GM19397 (cell line): ENCODE data around the gene EPSTI1.
A peak's percentile ranks its signal among the peaks of the same experiment; 100 is the strongest.

Source experiments
- ATAC-seq: cut with Tn5 transposase; IDR thresholded peaks from one replicate; pipeline ENCODE4 v1.9.1; 2021; ENCODE audit warnings: mild to moderate bottlenecking, moderate library complexity; ENCODE audit not compliant: unreplicated experiment

Gene EPSTI1, protein sequence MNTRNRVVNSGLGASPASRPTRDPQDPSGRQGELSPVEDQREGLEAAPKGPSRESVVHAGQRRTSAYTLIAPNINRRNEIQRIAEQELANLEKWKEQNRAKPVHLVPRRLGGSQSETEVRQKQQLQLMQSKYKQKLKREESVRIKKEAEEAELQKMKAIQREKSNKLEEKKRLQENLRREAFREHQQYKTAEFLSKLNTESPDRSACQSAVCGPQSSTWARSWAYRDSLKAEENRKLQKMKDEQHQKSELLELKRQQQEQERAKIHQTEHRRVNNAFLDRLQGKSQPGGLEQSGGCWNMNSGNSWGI

DNA sequence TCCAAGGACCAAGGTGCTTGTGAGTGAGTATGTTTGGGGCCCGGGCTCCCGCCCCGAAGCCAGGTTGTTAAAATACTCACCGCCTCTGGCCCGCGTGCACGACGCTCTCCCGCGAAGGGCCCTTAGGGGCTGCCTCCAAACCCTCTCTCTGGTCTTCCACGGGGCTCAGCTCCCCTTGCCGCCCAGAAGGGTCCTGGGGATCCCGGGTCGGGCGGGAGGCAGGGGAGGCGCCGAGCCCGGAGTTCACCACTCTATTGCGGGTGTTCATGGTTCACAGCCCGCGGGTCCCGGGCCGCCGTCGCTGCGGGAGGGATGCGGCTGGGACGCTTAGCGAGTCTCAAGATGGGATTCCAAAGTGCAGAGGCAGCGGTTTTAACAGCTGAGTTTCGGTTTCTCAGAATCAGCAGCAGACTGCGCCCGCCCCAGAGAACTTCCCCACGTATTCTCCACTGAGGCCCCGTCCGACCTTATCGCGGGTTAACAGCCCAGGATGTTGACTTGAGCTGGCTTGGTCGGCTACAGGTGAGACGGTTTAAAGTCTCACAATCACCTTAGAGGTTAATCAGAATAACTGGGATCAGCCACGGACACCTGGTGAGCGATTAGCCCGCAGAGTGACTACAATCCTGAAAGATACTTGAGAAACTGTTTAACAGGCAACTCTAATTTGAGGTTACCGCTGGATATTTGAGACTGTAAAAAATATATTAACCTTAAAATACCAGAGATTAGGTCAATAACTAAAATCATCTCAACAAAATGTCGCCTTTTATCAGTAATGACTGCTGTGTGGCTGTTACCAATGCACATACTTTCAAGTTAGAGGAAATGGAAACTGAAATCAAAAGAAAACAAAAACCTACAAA is at the start of gene EPSTI1:
Gene EPSTI1 (minus strand): TSS at position 344 of the 866 bp plus-strand sequence. CDS start 76 bp downstream, at position 268.
- peak; percentile 83 for ATAC-seq

DNA sequence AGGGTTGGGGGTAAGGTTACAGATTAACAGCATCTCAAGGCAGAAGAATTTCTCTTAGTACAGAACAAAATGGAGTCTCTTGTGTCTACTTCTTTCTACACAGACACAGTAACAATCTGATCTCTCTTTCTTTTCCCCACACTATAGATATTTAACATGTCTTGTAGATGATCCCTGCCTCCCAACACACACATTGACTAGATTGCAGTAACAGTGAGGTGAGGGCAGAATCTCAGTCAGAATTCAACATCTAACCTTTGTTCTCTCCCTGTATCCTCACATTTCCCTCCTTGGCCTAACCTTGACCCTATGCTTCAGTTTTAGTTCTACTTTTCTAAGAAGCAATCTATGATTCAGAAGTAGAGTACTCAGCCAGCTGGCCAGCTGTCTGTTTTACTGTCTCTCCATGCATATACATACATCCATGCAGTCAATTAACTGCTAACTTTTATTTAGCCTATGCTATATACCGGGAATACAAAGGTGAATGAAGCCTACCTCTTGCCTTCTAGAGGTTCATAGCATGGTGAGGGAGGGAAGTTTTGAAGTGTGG is 49.4 kb upstream of the EPSTI1 start:
- peak; percentile 70 for ATAC-seq

DNA sequence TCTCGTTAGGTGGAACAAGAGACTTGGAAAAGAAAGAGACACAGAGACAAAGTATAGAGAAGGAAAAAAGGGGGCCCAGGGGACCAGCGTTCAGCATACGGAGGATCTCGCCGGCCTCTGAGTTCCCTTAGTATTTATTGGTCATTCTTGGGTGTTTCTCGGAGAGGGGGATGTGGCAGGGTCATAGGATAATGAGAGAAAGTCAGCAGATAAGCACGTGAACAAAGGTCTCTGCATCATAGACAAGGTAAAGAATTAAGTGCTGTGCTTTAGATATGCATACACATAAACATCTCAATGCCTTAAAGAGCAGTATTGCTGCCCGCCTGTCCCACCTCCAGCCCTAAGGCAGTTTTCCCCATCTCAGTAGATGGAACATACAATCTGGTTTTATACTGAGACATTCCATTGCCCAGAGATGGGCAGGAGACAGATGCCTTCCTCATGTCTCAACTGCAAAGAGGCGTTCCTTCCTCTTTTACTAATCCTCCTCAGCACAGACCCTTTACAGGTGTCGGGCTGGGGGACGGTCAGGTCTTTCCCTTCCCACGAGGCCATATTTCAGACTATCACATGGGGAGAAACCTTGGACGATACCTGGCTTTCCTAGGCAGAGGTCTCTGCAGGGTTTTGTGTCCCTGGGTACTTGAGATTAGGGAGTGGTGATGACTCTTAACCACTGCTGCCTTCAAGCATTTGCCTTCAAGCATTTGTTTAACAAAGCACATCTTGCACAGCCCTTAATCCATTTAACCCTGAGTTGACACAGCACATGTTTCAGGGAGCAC is 48.7 kb upstream of the EPSTI1 start:
- ATAC-seq, result peak; percentile 43

DNA sequence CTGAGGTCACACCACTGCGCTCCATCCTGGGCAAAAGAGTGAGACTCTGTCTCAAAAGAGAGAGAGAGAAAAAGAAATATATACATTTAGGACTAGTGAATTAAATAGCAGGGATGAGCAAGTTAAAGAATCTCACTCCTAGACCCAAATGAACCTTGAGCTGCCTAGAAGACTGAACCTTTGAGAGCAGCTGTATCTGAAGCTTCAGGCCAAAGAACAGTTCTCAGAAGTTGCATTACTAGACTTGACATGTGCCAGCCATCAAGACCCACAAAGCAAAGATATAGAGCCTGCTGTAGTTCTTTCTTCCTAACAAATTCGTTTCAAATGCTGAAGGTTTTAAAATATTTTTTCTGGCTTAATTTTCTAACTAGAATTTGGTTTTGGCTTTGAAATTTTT is 47.9 kb upstream of the EPSTI1 start:
- ATAC-seq, result no peak

DNA sequence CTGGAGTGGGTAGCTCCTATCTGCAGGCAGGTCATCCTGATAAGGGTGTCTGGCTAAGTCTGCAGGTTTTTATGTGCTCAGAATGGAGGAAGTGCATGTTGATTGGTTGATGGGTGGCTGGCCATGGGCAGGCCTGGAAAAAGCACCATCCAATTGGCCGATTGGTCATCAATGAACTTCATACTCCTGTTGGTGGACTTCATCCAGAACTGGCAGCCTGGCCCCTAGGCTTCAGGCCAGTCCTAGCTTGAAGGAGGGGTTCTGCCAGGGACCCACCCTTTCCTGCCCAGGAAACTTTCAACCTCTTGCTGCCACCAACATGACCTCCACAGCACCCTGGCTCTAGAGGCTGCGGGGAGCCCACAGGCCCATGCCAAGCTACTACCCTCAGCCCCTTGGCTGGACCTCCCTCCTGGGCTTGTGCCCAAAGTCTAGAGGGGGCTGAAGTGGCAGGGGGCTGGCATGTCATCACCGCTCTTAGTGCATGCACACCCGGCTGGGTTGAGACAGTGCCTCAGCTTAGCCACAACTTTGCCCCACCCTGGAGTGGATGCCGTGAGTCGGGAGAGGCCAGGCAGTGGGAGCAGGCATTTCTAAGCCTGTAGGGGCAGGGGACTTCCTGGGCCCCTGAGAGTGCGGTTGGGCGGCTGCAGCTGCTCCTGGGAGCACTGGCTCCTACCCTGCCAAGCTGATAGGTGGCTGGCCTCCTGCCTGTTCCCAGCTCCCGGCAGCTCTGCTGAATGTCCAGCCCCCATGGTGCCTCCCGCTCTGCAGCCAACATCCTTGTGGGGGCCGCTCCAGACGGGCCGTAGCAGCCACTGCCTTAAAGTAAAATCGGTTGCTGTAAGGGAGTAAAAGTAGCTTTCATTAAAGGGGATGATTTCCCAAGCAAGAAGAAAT is 44.6 kb upstream of the EPSTI1 start:
- no peak for ATAC-seq

DNA sequence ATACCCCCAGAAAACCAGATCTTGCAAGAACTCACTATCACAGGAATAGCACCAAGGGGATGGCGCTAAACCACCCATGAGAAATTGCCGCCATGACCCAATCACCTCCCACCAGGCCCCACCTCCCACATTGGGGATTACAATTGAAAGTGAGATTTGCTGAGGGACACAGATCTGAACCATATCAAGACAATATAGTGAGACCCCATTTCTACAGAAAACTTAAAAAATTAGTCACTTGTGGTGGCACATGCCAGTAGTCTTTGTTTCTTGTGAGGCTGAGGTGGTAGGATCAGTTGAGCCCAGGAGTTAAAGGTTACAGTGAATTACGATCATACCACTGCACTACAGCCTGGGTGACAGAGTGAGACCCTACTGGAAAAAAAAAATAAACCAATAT is 41.0 kb upstream of the EPSTI1 start:
- ATAC-seq, result no peak

DNA sequence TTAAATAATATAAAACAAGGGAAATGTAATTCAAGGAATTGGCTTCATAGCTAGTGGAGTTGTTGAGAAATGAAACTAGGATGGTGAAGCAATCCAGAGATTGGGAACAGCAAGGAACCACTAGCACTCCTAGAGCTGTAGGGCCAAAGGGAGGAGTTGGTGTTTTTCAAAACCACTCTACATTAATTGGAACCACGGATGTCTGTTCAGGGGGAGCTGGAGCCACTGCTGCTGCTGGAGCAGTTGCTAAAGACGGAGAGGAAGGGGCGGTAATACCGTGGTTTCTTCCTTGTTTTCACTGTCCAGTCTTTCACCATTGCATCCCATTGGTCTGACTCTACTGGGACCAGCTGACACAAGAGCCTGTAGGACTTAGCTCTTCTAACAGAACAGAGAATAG is 39.8 kb upstream of the EPSTI1 start:
- no peak for ATAC-seq

DNA sequence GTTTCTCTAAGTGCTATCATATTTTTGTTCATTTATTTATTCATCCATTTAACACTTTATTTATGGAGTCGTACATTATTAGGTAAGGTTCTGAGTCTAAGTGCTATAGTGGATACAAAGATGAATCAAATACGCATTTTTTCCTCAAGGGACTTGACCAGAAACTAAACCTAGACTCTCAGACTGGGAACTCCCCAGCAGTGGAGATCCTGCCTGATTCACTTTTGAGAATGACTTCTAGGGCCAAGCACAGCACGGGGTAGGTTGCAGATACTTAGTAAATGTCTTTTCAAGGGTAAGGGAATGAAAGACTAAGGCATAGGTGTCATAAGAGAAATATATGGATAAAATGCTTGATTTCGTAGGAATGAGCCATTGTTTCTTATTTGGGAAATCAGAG is 38.5 kb upstream of the EPSTI1 start:
- no peak for ATAC-seq

DNA sequence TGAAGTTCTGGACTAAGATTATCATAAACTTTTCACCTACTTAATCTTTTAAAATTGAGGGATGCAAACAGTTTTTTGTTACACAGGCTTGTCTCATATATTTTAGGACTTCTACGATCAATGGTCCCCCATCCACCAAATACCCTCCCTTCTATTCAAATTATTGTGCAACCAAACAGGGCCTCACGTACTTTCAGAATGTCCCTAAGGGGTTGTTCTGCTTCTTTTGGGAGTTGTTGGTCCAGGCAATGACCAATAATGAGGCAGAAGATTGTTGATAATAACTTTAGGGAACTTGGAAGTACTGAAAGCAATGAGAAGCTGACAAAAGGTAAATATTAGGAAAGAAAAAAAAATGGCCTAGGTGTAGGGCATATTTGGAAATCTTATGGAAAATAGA is 34.2 kb upstream of the EPSTI1 start:
- no peak for ATAC-seq

DNA sequence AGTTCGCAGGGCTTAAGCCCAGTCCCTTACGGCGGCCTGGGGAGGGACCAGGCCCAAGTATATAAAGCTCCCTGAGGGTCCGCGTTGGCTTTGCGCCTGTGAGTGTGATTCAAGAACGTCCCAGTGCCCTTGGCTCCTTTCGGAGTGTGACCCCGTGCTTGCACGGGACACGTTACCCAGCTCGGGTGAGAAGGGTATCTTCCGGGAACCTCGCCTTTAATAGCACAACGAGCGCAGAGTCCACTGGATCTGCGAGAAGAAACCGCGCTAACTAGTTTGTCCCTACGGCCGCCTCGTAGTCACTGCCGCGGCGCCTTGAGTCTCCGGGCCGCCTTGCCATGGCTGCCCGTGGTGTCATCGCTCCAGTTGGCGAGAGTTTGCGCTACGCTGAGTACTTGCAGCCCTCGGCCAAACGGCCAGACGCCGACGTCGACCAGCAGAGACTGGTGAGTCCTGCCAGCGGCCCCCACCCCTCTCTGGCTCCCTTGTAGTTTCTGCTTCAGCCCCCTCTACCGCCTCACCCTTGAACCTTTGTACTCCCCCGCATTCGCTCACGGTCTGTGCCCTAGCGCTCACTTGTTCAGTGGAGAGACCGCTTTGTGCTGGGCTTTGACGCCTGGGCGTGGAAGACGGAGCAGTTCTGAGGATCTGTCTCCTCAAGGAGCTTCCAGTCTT is 31.4 kb upstream of the EPSTI1 start, which contains the start of gene DNAJC15:
Gene DNAJC15 (plus strand): TSS at position 298 of the 675 bp plus-strand sequence. CDS start 41 bp downstream, at position 339.
- ATAC-seq, result peak; percentile 78

DNA sequence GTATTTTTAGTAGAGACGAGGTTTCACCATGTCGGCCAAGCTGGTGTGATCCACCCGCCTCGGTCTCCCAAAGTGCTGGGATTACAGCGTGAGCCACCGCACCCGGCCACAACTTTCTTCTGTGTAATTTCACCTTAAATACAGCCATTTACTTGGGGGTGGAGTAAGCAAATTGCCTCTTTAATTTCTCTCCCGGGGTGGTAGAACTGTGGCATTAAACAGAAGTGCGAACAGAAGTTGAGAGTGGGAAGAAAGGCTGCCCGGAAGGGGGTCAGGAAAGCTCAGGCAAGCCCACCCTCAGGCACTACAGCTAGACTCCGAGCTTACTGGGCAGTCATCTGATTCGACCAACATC is 30.9 kb upstream of the EPSTI1 start:
- ATAC-seq, result no peak

DNA sequence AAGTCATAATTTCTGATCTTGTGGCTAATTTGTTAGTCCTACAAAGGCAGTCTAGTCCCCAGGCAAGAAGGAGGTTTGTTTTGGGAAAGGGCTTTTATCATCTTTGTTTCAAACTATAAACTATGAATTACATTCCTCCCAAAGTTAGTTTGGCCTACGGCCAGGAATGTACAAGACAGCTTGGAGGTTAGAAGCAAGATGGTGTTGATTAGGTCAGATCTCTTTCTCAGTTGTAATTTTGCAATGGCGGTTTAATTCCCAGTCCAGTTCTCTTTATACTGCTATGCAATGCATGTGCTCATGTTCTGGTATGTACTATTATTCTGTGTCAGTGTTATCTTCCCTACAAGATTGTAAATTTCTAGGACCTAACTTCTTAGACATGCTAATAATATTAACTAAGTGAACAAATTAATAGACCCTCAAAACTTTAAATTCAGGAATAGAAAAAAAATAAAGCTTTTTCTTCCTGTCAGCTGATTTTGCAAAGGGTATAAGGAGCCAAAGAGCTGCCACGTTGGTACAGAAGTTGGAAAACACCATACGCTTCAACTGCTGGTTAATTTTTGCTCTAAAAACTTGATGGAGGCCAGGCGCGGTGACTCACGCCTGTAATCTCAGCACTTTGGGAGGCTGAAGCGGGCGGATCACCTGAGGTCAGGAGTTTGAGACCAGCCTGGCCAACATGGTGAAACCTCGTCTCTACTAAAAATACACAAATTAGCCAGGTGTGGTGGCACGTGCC is 30.1 kb upstream of the EPSTI1 start:
- ATAC-seq, result no peak

DNA sequence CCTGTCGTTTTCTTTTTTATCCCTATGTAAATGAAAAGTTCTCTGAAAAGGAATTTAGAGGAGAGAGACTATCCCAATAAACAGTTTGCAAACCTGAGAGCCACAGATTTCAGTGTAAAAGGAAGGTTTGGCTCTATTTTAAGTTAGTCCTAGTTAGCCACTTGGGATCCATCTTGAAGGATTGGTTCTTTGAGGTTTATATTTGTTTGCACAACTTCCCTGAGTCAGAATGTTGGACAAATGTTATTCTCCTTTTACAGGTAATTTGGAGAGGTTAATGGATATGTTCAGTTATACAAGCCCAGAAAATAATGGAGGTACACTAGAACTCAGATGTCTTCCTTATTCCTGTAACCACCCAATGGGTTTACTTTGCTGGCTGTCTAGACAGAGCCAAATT is 28.8 kb upstream of the EPSTI1 start:
- ATAC-seq, result no peak

DNA sequence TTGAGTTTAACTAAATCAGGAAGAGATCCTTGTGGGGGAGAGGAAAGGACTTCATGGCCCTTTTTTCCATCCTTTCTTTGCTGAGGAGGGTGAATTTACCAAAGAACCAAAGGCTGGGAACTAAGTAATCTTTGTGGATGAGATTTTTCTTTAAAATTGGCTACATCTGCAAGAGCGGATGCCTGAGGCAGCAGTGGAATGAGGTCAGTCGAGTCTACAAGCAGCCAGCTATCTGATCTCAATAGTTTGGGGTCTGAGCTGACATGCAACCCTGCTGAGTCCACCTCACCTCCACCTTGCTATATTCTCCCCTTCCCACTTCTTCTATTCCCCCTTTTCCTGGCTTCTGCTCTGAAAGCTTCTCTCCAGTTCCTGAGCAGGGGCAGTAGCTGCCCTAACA is 27.8 kb upstream of the EPSTI1 start:
- ATAC-seq, result no peak

DNA sequence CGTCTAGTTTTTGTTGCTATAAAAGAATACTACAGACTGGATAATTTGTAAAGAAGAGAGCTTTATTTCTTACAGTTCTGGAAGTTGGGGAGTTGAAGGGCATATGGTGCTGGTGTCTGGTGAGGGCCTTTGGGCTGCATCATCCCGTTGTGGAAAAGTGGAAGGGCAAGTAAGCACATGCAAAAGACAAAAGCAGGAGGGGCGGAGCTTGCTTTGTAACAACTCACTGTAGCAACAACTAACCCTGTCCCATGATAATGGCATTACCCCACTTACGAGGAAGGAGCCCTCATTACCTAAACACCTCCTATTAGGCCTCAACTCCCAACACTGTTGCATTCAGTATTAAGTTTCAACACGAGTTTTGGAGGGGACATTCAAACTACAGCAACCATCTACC is 24.2 kb upstream of the EPSTI1 start:
- no peak for ATAC-seq

DNA sequence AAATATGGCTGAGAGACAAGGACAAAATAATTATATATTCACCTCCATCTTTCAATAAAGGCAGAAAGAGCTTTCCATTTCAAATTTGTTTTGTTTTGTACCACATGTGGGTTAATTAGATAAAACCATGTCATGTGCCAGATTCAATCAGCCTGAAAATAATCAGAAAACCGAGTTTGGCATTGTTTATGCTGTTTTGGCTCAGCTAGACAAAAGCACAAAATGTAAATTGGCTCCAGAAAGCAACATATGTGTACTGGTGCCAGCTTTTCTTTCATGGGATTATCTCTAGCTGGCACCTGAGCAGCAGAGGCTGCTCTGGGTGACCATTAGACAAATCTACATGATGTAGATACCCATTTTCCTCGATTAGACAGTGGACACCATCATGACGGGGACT is 22.1 kb upstream of the EPSTI1 start:
- no peak for ATAC-seq

DNA sequence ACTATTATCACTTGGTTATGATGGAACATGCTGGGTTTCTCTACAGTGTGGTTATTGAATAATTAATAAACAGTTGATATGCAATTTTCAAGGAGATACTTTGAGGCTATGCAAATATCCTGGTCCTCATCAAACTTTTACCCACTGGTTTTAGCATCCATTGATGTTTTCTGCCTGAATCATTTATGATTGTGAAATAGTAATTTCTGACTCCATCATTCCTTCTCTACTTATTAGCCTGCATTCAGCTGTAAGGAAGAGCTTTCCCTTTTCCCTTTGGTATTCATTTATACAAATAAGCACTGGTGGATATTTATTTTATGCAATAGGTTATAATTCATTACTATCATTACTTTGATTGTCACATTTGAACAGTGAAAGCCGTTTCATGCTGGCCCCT is 17.5 kb upstream of the EPSTI1 start:
- ATAC-seq, result no peak

DNA sequence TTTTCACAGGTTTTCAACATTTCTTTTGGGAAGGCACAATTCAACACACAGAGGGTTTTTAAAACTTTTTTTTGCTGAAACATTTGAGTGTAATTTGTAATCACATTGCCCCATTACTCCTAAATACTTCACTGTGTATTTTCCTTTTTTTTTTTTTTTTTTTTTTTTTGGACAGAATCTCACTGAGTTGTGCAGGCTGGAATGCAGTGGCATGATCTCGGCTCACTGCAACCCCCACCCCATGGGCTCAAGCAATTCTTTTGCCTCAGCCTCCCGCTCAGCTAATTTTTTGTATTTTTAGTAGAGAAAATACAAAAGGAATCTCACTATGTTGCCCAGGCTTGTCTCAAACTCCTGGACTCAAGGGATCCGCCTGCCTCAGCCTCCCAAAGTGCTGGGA is 16.6 kb upstream of the EPSTI1 start:
- ATAC-seq, result no peak
